ENCODE measurements around the gene RUBCN.
"Not testable (repeated sequence)": the region's sequence is repeated elsewhere in the genome, so short reads cannot be mapped to it uniquely, and the experiment has no call there.

The RUBCN gene

GRCh38 chr3:197674741-197675562 is 61.8 kb downstream of the RUBCN start:
- TF ChIP-seq CTCF (IDR thresholded peaks at IDR 0.05; ENCODE audit: borderline replicate concordance, insufficient read depth, low read depth, low read length): no peak
- H3K4me3 ChIP-seq (ENCODE audit: low read depth, low read length): no peak overlapping the region

- no peak for TF ChIP-seq CTCF (IDR thresholded peaks at IDR 0.05; ENCODE audit: borderline replicate concordance, insufficient read depth, low read depth, low read length)
- H3K4me3 ChIP-seq (ENCODE audit: low read depth, low read length): no peak overlapping the region
Measured at GRCh38 chr3:197673170-197673569, 63.5 kb downstream of the RUBCN start.

- H3K4me3 ChIP-seq (ENCODE audit: low read depth, low read length): no peak overlapping the region
- no peak for TF ChIP-seq CTCF (IDR thresholded peaks at IDR 0.05; ENCODE audit: borderline replicate concordance, insufficient read depth, low read depth, low read length)
Measured at GRCh38 chr3:197670361-197670760, 66.3 kb downstream of the RUBCN start.

GRCh38 chr3:197667968-197668367 is 68.7 kb downstream of the RUBCN start:
- H3K4me3 ChIP-seq (ENCODE audit: low read depth, low read length): no peak overlapping the region
- no peak for TF ChIP-seq CTCF (IDR thresholded peaks at IDR 0.05; ENCODE audit: borderline replicate concordance, insufficient read depth, low read depth, low read length)

- H3K4me3 ChIP-seq (ENCODE audit: low read depth, low read length): not testable (repeated sequence)
Measured at GRCh38 chr3:197667293-197667692, 69.4 kb downstream of the RUBCN start.

GRCh38 chr3:197666221-197666842 is 70.4 kb downstream of the RUBCN start:
- not testable (repeated sequence) for H3K4me3 ChIP-seq (ENCODE audit: low read depth, low read length)

GRCh38 chr3:197665549-197665948 is 71.2 kb downstream of the RUBCN start:
- not testable (repeated sequence) for H3K4me3 ChIP-seq (ENCODE audit: low read depth, low read length)

- peak overlapping the region; percentile 35 for H3K4me3 ChIP-seq (ENCODE audit: low read depth, low read length)
Measured at GRCh38 chr3:197665142-197665491, 71.6 kb downstream of the RUBCN start.

- peak overlapping the region; percentile 35 for H3K4me3 ChIP-seq (ENCODE audit: low read depth, low read length)
Measured at GRCh38 chr3:197664414-197665141, 72.1 kb downstream of the RUBCN start.

GRCh38 chr3:197663367-197664140 is 73.2 kb downstream of the RUBCN start:
- H3K4me3 ChIP-seq (ENCODE audit: low read depth, low read length): not testable (repeated sequence)

GRCh38 chr3:197662352-197662751 is 74.4 kb downstream of the RUBCN start:
- H3K4me3 ChIP-seq (ENCODE audit: low read depth, low read length): not testable (repeated sequence)

GRCh38 chr3:197661874-197662273 is 74.8 kb downstream of the RUBCN start:
- H3K4me3 ChIP-seq (ENCODE audit: low read depth, low read length): not testable (repeated sequence)

GRCh38 chr3:197661234-197661834 is 75.4 kb downstream of the RUBCN start:
- not testable (repeated sequence) for H3K4me3 ChIP-seq (ENCODE audit: low read depth, low read length)

- H3K4me3 ChIP-seq (ENCODE audit: low read depth, low read length): not testable (repeated sequence)
Measured at GRCh38 chr3:197659701-197660100, 77.0 kb downstream of the RUBCN start.
